ENCODE measurements around the gene NSUN6. TPM values are rescaled to one million over a fixed set of nuclear protein-coding genes. Genes with fewer than 3 reads are reported as not detected.
A peak's percentile ranks its signal among the peaks of the same experiment; 100 is the strongest.

NSUN6 gene, protein sequence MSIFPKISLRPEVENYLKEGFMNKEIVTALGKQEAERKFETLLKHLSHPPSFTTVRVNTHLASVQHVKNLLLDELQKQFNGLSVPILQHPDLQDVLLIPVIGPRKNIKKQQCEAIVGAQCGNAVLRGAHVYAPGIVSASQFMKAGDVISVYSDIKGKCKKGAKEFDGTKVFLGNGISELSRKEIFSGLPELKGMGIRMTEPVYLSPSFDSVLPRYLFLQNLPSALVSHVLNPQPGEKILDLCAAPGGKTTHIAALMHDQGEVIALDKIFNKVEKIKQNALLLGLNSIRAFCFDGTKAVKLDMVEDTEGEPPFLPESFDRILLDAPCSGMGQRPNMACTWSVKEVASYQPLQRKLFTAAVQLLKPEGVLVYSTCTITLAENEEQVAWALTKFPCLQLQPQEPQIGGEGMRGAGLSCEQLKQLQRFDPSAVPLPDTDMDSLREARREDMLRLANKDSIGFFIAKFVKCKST
- polyA plus RNA-seq = 10 to 100 TPM in 2 of 4 donors, 1 to 10 TPM in 2; 6.0 to 21.9 (median 8.5) TPM
- long read RNA-seq, donor 1, partial matches to known transcripts = 5 of 7 reads
- long read RNA-seq, donor 1, other reads (novel, unspliced or antisense) = 0 of 7 reads
- long read RNA-seq, donor 2, partial matches to known transcripts = 0 of 2 reads
- long read RNA-seq, donor 2, other reads (novel, unspliced or antisense) = 0 of 2 reads
- long read RNA-seq, donor 3, partial matches to known transcripts = 10 of 10 reads
- long read RNA-seq, donor 3, other reads (novel, unspliced or antisense) = 0 of 10 reads
- long read RNA-seq, donor 4 = 0 reads
- long read RNA-seq, donor 5, partial matches to known transcripts = 0 of 2 reads
- long read RNA-seq, donor 5, other reads (novel, unspliced or antisense) = 0 of 2 reads
- long read RNA-seq, donor 6, partial matches to known transcripts = 10 of 15 reads
- long read RNA-seq, donor 6, other reads (novel, unspliced or antisense) = 0 of 15 reads
- long read RNA-seq, donor 7 = 0 reads
- long read RNA-seq, donor 8, partial matches to known transcripts = 0 of 1 reads
- long read RNA-seq, donor 8, other reads (novel, unspliced or antisense) = 0 of 1 reads
- long read RNA-seq, donor 9 = 0 reads
- long read RNA-seq, donor 10, partial matches to known transcripts = 24 of 26 reads
- long read RNA-seq, donor 10, other reads (novel, unspliced or antisense) = 0 of 26 reads

DNA sequence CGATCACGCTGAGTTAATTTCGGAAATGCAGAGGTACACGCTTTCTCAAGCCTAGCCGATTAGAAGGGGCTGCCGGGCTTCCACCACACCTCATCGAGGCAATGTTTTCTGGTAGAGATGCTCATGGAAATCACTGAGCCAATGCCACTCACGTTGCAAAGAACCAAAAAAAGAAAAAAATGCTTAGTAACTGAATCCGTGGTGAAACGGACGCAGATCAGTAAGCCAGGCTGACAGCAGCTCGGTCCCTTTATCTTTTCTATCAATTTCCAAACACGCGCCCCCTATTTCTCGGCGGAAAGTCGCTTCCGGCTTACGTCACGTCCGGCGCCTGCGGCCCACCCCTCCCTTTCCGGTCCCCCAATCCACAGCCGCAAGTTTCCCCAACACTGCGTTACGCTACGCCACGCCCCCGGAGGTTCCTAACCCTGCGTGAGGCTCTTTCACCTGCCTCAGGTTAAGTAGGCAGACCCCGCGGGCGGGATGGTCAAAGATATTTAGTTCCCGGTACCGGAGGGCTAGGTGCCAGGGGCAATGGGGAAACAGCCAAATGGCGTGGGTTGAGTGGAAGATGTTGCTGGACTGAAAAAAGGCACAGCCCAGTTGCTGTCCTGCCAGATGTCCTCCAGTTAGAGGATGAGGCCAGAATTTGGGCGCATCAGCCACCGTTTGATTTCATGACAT lies at the start of gene NSUN6:
Gene NSUN6, minus strand, starts transcription at position 264 of the 684 bp plus-strand sequence. CDS start 384 bp downstream, outside the sequence.
- peaks cover 0 to 8% (median 0%) of the 10 kb centered on the region in 3 donors for H3K36me3 ChIP-seq (ENCODE audit: control insufficient read depth in 3 of 3, insufficient read depth in 2 of 3, low read depth in 1 of 3, low read length in 3 of 3)
- H3K27ac ChIP-seq (ENCODE audit: low read depth in 1 of 3, low read length in 2 of 3) = peak within 1 kb of the TSS; percentile 72 to 90 (median 89)
- no peaks in the 10 kb centered on the region for H3K9me3 ChIP-seq (ENCODE audit: control insufficient read depth in 2 of 2, insufficient read depth in 1 of 2, low read depth in 1 of 2, low read length in 1 of 2)
- DNase-seq (peak; percentile 91 to 97), FAIRE-seq (no peak)
- H3K27me3 ChIP-seq (ENCODE audit: control insufficient read depth in 3 of 3, insufficient read depth in 3 of 3, low read length in 3 of 3) = no peaks in the 10 kb centered on the region
- peak within 1 kb of the TSS; percentile 43 to 80 (median 67) for H3K4me3 ChIP-seq (ENCODE audit: low read depth in 1 of 3, low read length in 3 of 3)
- peaks cover 2 to 5% (median 4%) of the 10 kb centered on the region in 3 donors for H3K4me1 ChIP-seq (ENCODE audit: control insufficient read depth in 3 of 3, insufficient read depth in 2 of 3, low read depth in 1 of 3, low read length in 2 of 3)
- WGBS, 3 donors = 0 to 1% (median 0%) methylated on average over 39 of the region's 39 CpGs

DNA sequence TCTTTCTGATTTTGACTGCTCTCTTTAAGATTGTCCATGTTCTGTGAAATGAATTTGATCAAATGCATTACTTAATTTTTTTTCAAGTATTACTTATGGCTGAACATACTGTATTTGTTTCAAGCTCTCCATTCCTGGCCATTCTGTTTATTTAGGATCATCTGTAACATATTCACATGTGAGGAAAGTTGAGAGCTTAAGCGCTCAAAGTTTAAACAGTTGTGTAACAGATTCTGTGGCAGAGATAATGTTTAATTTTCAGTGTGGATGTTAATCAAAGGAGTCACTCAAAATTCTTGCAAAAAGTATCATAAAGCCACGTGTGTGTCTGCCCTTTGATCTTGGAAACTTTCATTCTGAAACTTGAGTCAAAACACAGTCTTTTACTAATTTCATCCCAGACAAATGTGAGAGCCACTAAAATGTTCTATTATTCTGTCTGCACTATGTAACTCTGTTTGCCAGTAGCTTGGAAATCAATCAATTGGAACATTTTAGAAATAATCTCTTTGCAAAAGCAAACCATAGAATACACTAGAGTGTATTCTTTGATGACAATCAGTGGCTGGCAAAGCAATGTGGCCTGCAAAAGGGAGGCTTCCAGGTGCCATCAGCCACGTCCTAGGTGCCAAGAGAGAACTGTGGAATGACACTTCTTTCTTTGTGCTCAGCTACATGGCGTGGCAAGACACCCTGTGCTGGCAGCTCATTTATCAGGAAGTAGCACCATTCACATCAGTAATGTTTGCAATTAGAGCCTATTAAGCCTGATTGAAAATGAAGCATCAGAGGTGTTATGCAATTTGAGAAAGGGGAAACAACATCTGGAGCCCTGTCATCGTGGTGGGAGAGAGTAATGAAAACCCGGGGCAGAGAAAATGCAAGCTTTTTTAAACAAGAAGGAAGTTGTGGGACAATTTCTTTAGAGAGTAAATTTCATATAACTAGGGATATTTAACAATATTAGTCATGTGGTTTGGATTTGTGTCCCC lies 48.8 kb upstream of the NSUN6 start:
- H3K4me3 ChIP-seq (ENCODE audit: low read depth in 1 of 3, low read length in 3 of 3) = no peak overlapping the region
- WGBS, 3 donors = 43 to 53% (median 45%) methylated on average over 6 of the region's 6 CpGs
- FAIRE-seq (no peak), DNase-seq (no peak)
- H3K36me3 ChIP-seq (ENCODE audit: control insufficient read depth in 3 of 3, insufficient read depth in 2 of 3, low read depth in 1 of 3, low read length in 3 of 3) = no peaks in the 10 kb centered on the region
- H3K27ac ChIP-seq (ENCODE audit: low read depth in 1 of 3, low read length in 2 of 3) = no peak overlapping the region
- peaks cover 0 to 4% (median 0%) of the 10 kb centered on the region in 3 donors for H3K4me1 ChIP-seq (ENCODE audit: control insufficient read depth in 3 of 3, insufficient read depth in 2 of 3, low read depth in 1 of 3, low read length in 2 of 3)
- H3K27me3 ChIP-seq (ENCODE audit: control insufficient read depth in 3 of 3, insufficient read depth in 3 of 3, low read length in 3 of 3) = peaks cover 0 to 2% (median 0%) of the 10 kb centered on the region in 3 donors
- H3K9me3 ChIP-seq (ENCODE audit: control insufficient read depth in 2 of 2, insufficient read depth in 1 of 2, low read depth in 1 of 2, low read length in 1 of 2) = peaks cover 0 to 6% of the 10 kb centered on the region in 2 donors

DNA sequence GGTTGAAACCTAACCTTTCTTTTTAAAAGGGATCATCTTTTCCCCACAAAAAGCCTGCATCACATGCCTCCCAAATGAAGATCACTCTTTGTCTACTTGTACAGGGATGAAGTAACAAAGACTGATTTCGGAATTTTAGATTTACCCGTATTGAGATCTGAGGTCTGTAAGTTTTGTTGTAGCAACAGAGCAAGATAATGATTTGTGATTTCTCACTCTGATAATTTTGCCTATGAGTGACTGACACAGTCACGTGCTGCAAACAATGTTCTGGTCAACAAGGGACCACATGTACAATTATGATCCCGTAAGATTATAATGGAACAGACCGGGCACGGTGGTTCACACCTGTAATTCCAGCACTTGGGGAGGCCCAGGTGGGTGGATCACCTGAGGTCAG lies 39.2 kb upstream of the NSUN6 start:
- no peak overlapping the region for H3K27ac ChIP-seq (ENCODE audit: low read depth in 1 of 3, low read length in 2 of 3)
- no peaks in the 10 kb centered on the region for H3K36me3 ChIP-seq (ENCODE audit: control insufficient read depth in 3 of 3, insufficient read depth in 2 of 3, low read depth in 1 of 3, low read length in 3 of 3)
- H3K27me3 ChIP-seq (ENCODE audit: control insufficient read depth in 3 of 3, insufficient read depth in 3 of 3, low read length in 3 of 3) = no peaks in the 10 kb centered on the region
- H3K9me3 ChIP-seq (ENCODE audit: control insufficient read depth in 2 of 2, insufficient read depth in 1 of 2, low read depth in 1 of 2, low read length in 1 of 2) = no peaks in the 10 kb centered on the region
- FAIRE-seq (no peak), DNase-seq (no peak)
- 83 to 91% (median 87%) methylated on average over 6 of the region's 6 CpGs for WGBS, 3 donors
- no peaks in the 10 kb centered on the region for H3K4me1 ChIP-seq (ENCODE audit: control insufficient read depth in 3 of 3, insufficient read depth in 2 of 3, low read depth in 1 of 3, low read length in 2 of 3)
- H3K4me3 ChIP-seq (ENCODE audit: low read depth in 1 of 3, low read length in 3 of 3) = no peak overlapping the region

DNA sequence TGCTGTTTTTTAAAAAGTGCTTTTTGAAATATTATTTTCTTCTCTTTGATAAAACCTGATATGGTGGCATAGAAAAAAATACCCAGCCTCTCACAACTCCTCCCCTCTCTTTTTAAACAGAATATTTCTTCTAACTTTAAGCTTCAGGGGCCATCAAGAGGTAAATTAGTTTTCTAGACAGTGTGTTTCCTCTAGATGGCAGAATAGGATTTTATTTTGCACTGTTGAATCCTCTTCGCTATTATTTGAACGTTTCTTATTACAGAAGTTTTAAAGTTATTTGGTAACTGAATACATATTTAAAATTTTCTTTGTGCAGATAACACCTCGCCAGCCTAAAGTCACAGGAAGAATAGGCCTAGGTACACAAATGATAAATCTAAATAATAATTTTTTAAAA lies 38.1 kb upstream of the NSUN6 start:
- Histone ChIP-seq H3K4me3 (ENCODE audit: low read depth in 1 of 3, low read length in 3 of 3) (no peak overlapping the region), H3K27me3 (ENCODE audit: control insufficient read depth in 3 of 3, insufficient read depth in 3 of 3, low read length in 3 of 3) (no peaks in the 10 kb centered on the region), H3K9me3 (ENCODE audit: control insufficient read depth in 2 of 2, insufficient read depth in 1 of 2, low read depth in 1 of 2, low read length in 1 of 2) (no peaks in the 10 kb centered on the region), H3K36me3 (ENCODE audit: control insufficient read depth in 3 of 3, insufficient read depth in 2 of 3, low read depth in 1 of 3, low read length in 3 of 3) (no peaks in the 10 kb centered on the region), H3K27ac (ENCODE audit: low read depth in 1 of 3, low read length in 2 of 3) (no peak overlapping the region), H3K4me1 (ENCODE audit: control insufficient read depth in 3 of 3, insufficient read depth in 2 of 3, low read depth in 1 of 3, low read length in 2 of 3) (no peaks in the 10 kb centered on the region)
- DNase-seq (peak; percentile 34 to 37), FAIRE-seq (no peak)
- WGBS, 3 donors = 9 to 16% (median 12%) methylated on average over 3 of the region's 3 CpGs

DNA sequence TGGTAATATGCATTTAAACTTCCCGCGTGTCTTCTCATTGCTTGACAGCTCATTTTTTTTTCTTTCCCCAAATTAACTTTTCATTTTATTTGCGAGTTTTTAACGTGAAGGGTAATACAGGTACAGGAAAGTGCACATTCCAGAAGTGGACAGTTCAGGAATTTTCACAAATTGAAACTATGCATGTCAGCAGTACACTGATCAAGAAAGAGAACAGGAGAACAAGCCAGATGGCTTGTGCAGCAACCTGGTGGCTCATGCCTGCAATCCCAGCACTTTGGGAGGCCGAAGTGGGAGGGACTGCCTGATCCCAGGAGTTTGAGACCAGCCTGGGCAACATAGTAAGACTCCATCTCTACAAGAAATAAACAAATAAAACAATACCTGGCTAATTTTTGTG lies 36.3 kb upstream of the NSUN6 start:
- no peak overlapping the region for H3K27ac ChIP-seq (ENCODE audit: low read depth in 1 of 3, low read length in 2 of 3)
- DNase-seq (no peak), FAIRE-seq (no peak)
- H3K27me3 ChIP-seq (ENCODE audit: control insufficient read depth in 3 of 3, insufficient read depth in 3 of 3, low read length in 3 of 3) = no peaks in the 10 kb centered on the region
- H3K36me3 ChIP-seq (ENCODE audit: control insufficient read depth in 3 of 3, insufficient read depth in 2 of 3, low read depth in 1 of 3, low read length in 3 of 3) = peaks cover 0 to 3% (median 0%) of the 10 kb centered on the region in 3 donors
- WGBS, 3 donors = 72 to 87% (median 76%) methylated on average over 5 of the region's 5 CpGs
- H3K4me3 ChIP-seq (ENCODE audit: low read depth in 1 of 3, low read length in 3 of 3) = no peak overlapping the region
- no peaks in the 10 kb centered on the region for H3K4me1 ChIP-seq (ENCODE audit: control insufficient read depth in 3 of 3, insufficient read depth in 2 of 3, low read depth in 1 of 3, low read length in 2 of 3)
- H3K9me3 ChIP-seq (ENCODE audit: control insufficient read depth in 2 of 2, insufficient read depth in 1 of 2, low read depth in 1 of 2, low read length in 1 of 2) = no peaks in the 10 kb centered on the region

DNA sequence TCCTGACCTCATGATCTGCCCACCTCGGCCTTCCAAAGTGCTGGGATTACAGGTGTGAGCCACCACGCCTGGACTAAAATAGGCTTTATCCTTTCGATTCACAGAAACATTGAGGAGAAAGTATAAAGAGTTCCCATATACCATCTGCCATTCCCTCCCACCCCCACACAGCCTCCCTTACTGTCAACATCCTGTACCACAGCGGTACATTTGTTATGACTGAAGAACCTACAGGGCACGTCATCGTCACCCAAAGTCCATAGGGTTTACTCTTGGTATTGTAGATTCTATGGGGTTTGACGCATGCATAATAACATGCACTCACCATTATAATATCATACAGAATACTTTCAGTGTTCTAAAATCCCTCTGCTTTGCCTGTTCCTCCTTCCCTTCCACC lies 35.8 kb upstream of the NSUN6 start:
- peaks cover 0 to 3% (median 0%) of the 10 kb centered on the region in 3 donors for H3K36me3 ChIP-seq (ENCODE audit: control insufficient read depth in 3 of 3, insufficient read depth in 2 of 3, low read depth in 1 of 3, low read length in 3 of 3)
- 80 to 91% (median 81%) methylated on average over 7 of the region's 7 CpGs for WGBS, 3 donors
- no peaks in the 10 kb centered on the region for H3K4me1 ChIP-seq (ENCODE audit: control insufficient read depth in 3 of 3, insufficient read depth in 2 of 3, low read depth in 1 of 3, low read length in 2 of 3)
- H3K27ac ChIP-seq (ENCODE audit: low read depth in 1 of 3, low read length in 2 of 3) = no peak overlapping the region
- FAIRE-seq (no peak), DNase-seq (peak in 1 of 2 donors; percentile 9)
- H3K9me3 ChIP-seq (ENCODE audit: control insufficient read depth in 2 of 2, insufficient read depth in 1 of 2, low read depth in 1 of 2, low read length in 1 of 2) = no peaks in the 10 kb centered on the region
- no peak overlapping the region for H3K4me3 ChIP-seq (ENCODE audit: low read depth in 1 of 3, low read length in 3 of 3)
- no peaks in the 10 kb centered on the region for H3K27me3 ChIP-seq (ENCODE audit: control insufficient read depth in 3 of 3, insufficient read depth in 3 of 3, low read length in 3 of 3)

DNA sequence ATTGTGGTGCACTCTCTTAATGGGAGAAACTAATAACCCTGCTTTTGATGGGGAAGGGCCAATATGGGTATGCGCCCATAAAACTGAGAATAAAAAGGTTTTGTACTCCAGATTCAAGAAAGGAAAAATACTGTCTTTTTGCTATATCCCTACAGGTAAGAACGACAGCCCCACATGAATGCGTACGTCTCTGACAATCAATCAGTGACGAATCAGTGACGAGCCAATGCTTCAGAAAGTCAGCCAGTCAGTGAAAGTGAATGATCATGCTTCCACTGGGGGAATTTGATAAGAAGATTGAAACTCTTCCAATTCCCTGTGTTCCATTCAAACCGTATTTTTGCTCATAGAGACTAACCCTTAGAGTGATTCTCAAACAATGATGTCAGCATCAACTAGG lies 34.2 kb upstream of the NSUN6 start:
- H3K9me3 ChIP-seq (ENCODE audit: control insufficient read depth in 2 of 2, insufficient read depth in 1 of 2, low read depth in 1 of 2, low read length in 1 of 2) = no peaks in the 10 kb centered on the region
- 83 to 89% (median 86%) methylated on average over 7 of the region's 7 CpGs for WGBS, 3 donors
- H3K36me3 ChIP-seq (ENCODE audit: control insufficient read depth in 3 of 3, insufficient read depth in 2 of 3, low read depth in 1 of 3, low read length in 3 of 3) = peaks cover 0 to 3% (median 0%) of the 10 kb centered on the region in 3 donors
- H3K27me3 ChIP-seq (ENCODE audit: control insufficient read depth in 3 of 3, insufficient read depth in 3 of 3, low read length in 3 of 3) = no peaks in the 10 kb centered on the region
- FAIRE-seq (no peak), DNase-seq (no peak)
- H3K27ac ChIP-seq (ENCODE audit: low read depth in 1 of 3, low read length in 2 of 3) = no peak overlapping the region
- no peak overlapping the region for H3K4me3 ChIP-seq (ENCODE audit: low read depth in 1 of 3, low read length in 3 of 3)
- no peaks in the 10 kb centered on the region for H3K4me1 ChIP-seq (ENCODE audit: control insufficient read depth in 3 of 3, insufficient read depth in 2 of 3, low read depth in 1 of 3, low read length in 2 of 3)

All from small intestine (tissue), 16 donors.